ENCODE measurements around the gene IMPG1. TPM values are rescaled to one million over a fixed set of nuclear protein-coding genes. Genes with fewer than 3 reads are reported as not detected.

IMPG1 gene
- total and polyA plus RNA-seq, 2 donors (not counting 1 experiment from before 2014, with no cell fraction given) = not detected

- 60% methylated on average over 2 of the region's 5 CpGs for WGBS (ENCODE audit: insufficient coverage)
- Mint-ChIP-seq H3K27ac (no peak overlapping the region), H3K4me1 (no peaks in the 10 kb centered on the region), H3K9me3 (ENCODE audit: insufficient read depth) (no peaks in the 10 kb centered on the region), H3K4me3 (no peak overlapping the region), H3K27me3 (no peaks in the 10 kb centered on the region)
- Histone ChIP-seq H3K79me2 (ENCODE audit: control insufficient read depth, insufficient read depth, low read length) (no peaks in the 10 kb centered on the region), H3K4me2 (replicated peaks; ENCODE audit: low read depth, low read length, poor library complexity, severe bottlenecking) (no peak overlapping the region), H3K36me3 (replicated peaks in 1 of 2; ENCODE audit: control extremely low read depth in 1 of 2, control insufficient read depth in 1 of 2, extremely low read depth in 1 of 2, insufficient read depth in 2 of 2, low read length in 1 of 2) (no peaks in the 10 kb centered on the region), H3K27me3 (replicated peaks in 1 of 4; ENCODE audit: control extremely low read depth in 1 of 4, control insufficient read depth in 3 of 4, insufficient read depth in 4 of 4, low read length in 3 of 4) (no peaks in the 10 kb centered on the region), H3K9ac (ENCODE audit: low read length) (no peak overlapping the region), H3K27ac (ENCODE audit: low read length in 2 of 2) (no peak overlapping the region), H4K20me1 (ENCODE audit: control insufficient read depth, insufficient read depth, low read length, poor library complexity, severe bottlenecking) (no peaks in the 10 kb centered on the region), H2AFZ (ENCODE audit: insufficient read depth, low read depth, low read length, poor library complexity, severe bottlenecking) (no peak overlapping the region), H3K4me3 (ENCODE audit: control extremely low read depth in 1 of 5, extremely low read depth in 1 of 5, insufficient read depth in 1 of 5, low read depth in 2 of 5, low read length in 4 of 5) (no peak overlapping the region), H3K4me1 (ENCODE audit: control insufficient read depth in 2 of 2, insufficient read depth in 2 of 2, low read length in 2 of 2) (no peaks in the 10 kb centered on the region), H3K9me3 (ENCODE audit: control extremely low read depth in 1 of 3, control insufficient read depth in 2 of 3, insufficient read depth in 1 of 3, low read length in 2 of 3) (no peaks in the 10 kb centered on the region)
- intact Hi-C loops (cut with micrococcal nuclease) = no loop called here
- ChIA-PET POLR2A (no interaction called here), CTCF (no interaction called here)
- ATAC-seq (ENCODE audit: low read depth) = no peak
- TF ChIP-seq CTCF (IDR thresholded peaks at IDR 0.05) (no peak), EZH2 (IDR thresholded peaks at IDR 0.05; ENCODE audit: borderline replicate concordance, insufficient read depth, low read depth, low read length, poor library complexity, severe bottlenecking) (no peak)
- no peak for DNase-seq
Observed at GRCh38 chr6:76000629-76001028, 71.8 kb downstream of the IMPG1 start.

GRCh38 chr6:75997696-75998095 lies 74.8 kb downstream of the IMPG1 start:
- H3K4me1 Mint-ChIP-seq = no peaks in the 10 kb centered on the region
- Histone ChIP-seq H3K9me3 (ENCODE audit: control extremely low read depth in 1 of 3, control insufficient read depth in 2 of 3, insufficient read depth in 1 of 3, low read length in 2 of 3) (no peaks in the 10 kb centered on the region), H3K9ac (ENCODE audit: low read length) (no peak overlapping the region), H3K4me3 (ENCODE audit: control extremely low read depth in 1 of 5, extremely low read depth in 1 of 5, insufficient read depth in 1 of 5, low read depth in 2 of 5, low read length in 4 of 5) (no peak overlapping the region), H3K36me3 (replicated peaks in 1 of 2; ENCODE audit: control extremely low read depth in 1 of 2, control insufficient read depth in 1 of 2, extremely low read depth in 1 of 2, insufficient read depth in 2 of 2, low read length in 1 of 2) (no peaks in the 10 kb centered on the region), H4K20me1 (ENCODE audit: control insufficient read depth, insufficient read depth, low read length, poor library complexity, severe bottlenecking) (no peaks in the 10 kb centered on the region), H3K27me3 (replicated peaks in 1 of 4; ENCODE audit: control extremely low read depth in 1 of 4, control insufficient read depth in 3 of 4, insufficient read depth in 4 of 4, low read length in 3 of 4) (no peaks in the 10 kb centered on the region), H3K27ac (ENCODE audit: low read length in 2 of 2) (no peak overlapping the region), H3K4me1 (ENCODE audit: control insufficient read depth in 2 of 2, insufficient read depth in 2 of 2, low read length in 2 of 2) (no peaks in the 10 kb centered on the region), H3K79me2 (ENCODE audit: control insufficient read depth, insufficient read depth, low read length) (no peaks in the 10 kb centered on the region), H3K4me2 (replicated peaks; ENCODE audit: low read depth, low read length, poor library complexity, severe bottlenecking) (no peak overlapping the region), H2AFZ (ENCODE audit: insufficient read depth, low read depth, low read length, poor library complexity, severe bottlenecking) (no peak overlapping the region)
- H3K27me3 Mint-ChIP-seq = no peaks in the 10 kb centered on the region
- ATAC-seq (ENCODE audit: low read depth) = no peak
- no peaks in the 10 kb centered on the region for H3K9me3 Mint-ChIP-seq (ENCODE audit: insufficient read depth)
- H3K4me3 Mint-ChIP-seq = no peak overlapping the region
- H3K27ac Mint-ChIP-seq = no peak overlapping the region
- POLR2A ChIA-PET = no interaction called here
- WGBS (ENCODE audit: insufficient coverage) = 79% methylated on average over 2 of the region's 3 CpGs
- DNase-seq = no peak
- intact Hi-C loops (cut with micrococcal nuclease) = no loop called here
- TF ChIP-seq CTCF (IDR thresholded peaks at IDR 0.05) = no peak
- TF ChIP-seq EZH2 (IDR thresholded peaks at IDR 0.05; ENCODE audit: borderline replicate concordance, insufficient read depth, low read depth, low read length, poor library complexity, severe bottlenecking) = no peak
- CTCF ChIA-PET = no interaction called here
